GM19438 (cell line): Measurements from ENCODE around the gene UNC5B.

Source experiments
- ATAC-seq: cut with Tn5 transposase; IDR thresholded peaks from one replicate; pipeline ENCODE4 v1.9.1; 2021; ENCODE audit warnings: low read depth; ENCODE audit not compliant: unreplicated experiment

UNC5B gene

GRCh38 chr10:71278691-71279588 lies 66.6 kb downstream of the UNC5B start:
- ATAC-seq: no peak

GRCh38 chr10:71279590-71280170 lies 67.3 kb downstream of the UNC5B start:
- ATAC-seq: no peak

- no peak for ATAC-seq
Observed at GRCh38 chr10:71280216-71280615, 67.8 kb downstream of the UNC5B start.

- no peak for ATAC-seq
Observed at GRCh38 chr10:71280825-71281224, 68.5 kb downstream of the UNC5B start.

GRCh38 chr10:71281646-71282322 lies 69.4 kb downstream of the UNC5B start:
- ATAC-seq: no peak

- ATAC-seq: no peak
Observed at GRCh38 chr10:71282323-71282680, 69.9 kb downstream of the UNC5B start.

GRCh38 chr10:71283410-71283809 lies 71.0 kb downstream of the UNC5B start:
- no peak for ATAC-seq

- ATAC-seq: no peak
Observed at GRCh38 chr10:71283876-71284275, 71.5 kb downstream of the UNC5B start.

GRCh38 chr10:71284544-71285179 lies 72.3 kb downstream of the UNC5B start:
- no peak for ATAC-seq

GRCh38 chr10:71285180-71285545 lies 72.8 kb downstream of the UNC5B start:
- no peak for ATAC-seq

- ATAC-seq: no peak
Observed at GRCh38 chr10:71285986-71286385, 73.6 kb downstream of the UNC5B start.

- no peak for ATAC-seq
Observed at GRCh38 chr10:71286521-71287294, 74.3 kb downstream of the UNC5B start.

GRCh38 chr10:71287456-71287855 lies 75.1 kb downstream of the UNC5B start:
- ATAC-seq: no peak

GRCh38 chr10:71288461-71288860 lies 76.1 kb downstream of the UNC5B start:
- no peak for ATAC-seq

- ATAC-seq: no peak
Observed at GRCh38 chr10:71289421-71290130, 77.2 kb downstream of the UNC5B start.

- no peak for ATAC-seq
Observed at GRCh38 chr10:71290331-71290730, 78.0 kb downstream of the UNC5B start.

GRCh38 chr10:71290806-71291527 lies 78.6 kb downstream of the UNC5B start:
- ATAC-seq: no peak

GRCh38 chr10:71291528-71291900 lies 79.1 kb downstream of the UNC5B start:
- no peak for ATAC-seq
